GM19438 (cell line): ENCODE results near the gene DTNB.
"Not testable (repeated sequence)": the region's sequence is repeated elsewhere in the genome, so short reads cannot be mapped to it uniquely, and the experiment has no call there.

Source experiments
- ATAC-seq: cut with Tn5 transposase; IDR thresholded peaks from one replicate; pipeline ENCODE4 v1.9.1; 2021; ENCODE audit warnings: low read depth; ENCODE audit not compliant: unreplicated experiment

Gene DTNB

DNA sequence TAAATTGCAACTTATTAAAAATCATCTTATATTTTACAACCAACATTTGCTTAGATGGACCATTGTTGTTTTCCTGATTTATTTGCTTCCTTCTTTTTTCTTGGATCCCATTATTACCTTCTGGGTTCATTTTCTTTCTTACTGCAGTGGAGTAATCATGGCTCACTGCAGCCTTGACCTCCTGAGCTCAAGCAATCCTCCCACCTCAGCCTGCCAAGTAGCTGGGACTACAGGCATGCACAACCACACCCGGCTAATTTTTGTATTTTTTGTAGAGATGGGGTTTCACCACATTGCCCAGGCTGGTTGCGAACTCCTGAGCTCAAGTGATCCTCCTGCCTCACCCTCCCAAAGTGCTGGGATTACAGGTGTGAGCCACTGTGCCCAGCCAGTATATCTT lies 123.8 kb downstream of the DTNB start:
- ATAC-seq = not testable (repeated sequence)

DNA sequence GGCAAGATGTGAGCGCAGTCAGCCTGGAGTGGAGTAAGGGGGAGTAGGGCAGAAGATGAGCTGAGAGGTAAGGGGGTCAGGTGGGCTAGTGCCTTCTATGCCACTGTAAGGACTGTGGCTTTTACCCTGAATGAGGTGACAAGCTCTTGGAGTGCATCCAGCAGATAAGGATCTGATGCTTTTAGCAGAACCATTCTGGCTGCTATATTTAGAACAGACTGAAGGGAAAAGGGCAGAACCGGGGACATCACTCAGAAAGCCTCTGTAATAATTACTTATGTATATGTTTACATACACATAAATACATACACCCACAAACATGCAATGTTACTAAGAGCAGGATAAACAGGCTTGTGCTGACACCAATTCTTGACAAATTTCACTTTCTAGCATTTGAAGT lies 124.8 kb downstream of the DTNB start:
- ATAC-seq = no peak

DNA sequence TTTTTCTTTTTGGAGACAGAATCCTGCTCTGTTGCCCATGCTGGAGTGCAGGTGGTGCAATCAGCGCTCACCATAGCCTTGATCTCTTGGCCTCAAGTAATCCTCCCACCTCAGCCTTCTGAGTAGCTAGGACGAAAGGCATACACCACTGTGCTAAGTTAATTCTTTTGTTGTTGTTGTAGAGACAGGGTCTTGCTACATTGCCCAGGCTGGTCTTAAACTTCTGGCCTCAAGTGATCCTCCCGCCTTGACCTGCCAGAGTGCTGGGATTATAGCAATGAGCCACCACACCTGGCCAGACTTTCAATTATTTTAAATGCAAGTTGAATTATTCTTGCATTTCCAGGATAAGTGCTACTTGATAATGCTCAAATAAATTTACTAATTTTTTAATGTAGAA lies 126.5 kb downstream of the DTNB start:
- ATAC-seq = no peak

DNA sequence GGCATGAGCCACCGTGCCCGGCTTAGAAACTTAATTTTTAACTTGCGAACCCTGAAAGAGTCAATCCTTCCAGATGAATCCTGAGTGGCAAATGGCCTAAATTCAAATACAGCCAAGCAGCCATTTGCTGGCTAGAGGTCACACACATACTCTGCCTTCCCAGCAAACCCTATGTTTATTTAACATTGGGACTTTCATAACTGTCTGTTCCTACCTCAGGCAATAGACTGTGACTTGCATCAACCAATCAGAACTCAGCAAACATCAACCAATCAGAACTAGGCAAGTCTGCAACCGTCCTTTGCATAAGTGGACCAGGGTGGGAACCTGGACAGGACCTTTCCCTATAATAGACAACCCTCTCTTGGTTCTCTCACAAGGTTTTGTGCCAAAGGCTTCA lies 127.5 kb downstream of the DTNB start:
- no peak for ATAC-seq

DNA sequence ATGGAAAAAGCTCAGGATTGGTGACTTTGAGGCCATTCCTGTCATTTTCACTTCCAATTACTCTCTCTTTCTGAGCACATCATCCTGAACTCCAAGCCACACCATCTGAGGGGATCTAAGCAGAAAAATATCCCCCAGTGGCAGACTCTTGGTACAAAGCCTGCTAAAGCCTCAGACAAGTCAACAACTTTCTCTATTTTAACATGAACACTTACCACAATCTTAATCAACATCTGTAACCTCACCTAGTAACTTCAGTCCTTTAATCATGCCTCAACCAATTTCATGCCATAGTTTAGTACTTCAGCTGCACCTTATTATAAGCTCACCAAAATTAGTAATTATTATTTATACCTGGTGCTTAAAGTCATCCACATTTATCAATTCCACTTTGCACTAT lies 128.9 kb downstream of the DTNB start:
- ATAC-seq = no peak

DNA sequence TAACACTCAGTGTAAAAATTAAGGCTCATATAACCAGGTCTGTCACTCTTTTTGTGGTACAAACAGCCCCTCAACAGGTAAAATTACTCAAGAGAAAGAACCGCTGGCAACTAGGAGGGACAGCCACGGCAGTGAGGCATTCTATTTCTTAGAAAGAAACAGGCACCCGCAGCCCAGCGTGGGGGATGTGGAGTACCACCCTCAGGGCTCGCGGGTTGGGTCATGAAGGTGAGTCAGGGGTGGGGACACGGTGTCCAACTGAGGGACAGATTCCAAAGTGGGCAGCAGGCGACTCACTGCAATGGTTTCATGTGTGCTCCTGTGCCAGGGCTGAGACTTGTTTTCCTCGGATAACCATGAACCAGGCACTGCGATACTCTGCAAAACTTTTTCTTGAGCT lies 129.4 kb downstream of the DTNB start:
- no peak for ATAC-seq

DNA sequence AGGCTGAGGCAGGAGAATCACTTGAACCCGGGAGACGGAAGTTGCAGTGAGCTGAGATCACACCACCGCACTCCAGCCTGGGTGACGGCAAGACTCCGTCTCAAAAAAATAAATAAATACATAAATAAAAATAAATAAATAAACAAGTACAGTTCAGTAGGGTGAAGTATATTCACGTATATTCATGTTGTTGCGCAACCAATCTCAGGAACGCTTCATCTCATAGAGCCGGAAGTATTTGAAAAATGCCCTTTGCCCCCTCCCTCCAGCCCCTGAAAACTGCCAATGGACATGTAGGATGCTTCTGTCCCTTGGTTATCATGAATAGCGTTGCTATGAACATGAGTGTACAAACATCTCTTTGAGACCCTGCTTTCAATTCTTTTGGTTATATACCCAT lies 132.0 kb downstream of the DTNB start:
- ATAC-seq = no peak

DNA sequence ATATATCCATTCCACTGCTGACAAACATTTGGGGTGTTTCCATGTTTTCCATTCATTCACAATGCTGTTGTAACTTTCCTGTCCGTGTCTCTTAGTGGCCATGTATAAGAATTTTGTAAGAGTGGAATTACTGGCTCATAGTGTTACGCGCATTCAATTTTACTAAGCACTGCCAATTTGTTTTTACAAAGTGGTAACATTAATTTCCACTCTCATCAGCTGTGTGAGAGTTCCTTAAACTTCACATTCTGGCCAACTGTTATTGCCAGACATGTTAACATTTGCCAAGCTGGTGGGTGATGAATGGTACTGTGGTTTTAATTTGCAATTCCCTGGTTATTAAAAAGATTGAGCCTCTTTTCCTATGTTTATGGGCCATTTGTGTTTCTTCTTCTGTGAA lies 134.2 kb downstream of the DTNB start:
- ATAC-seq = no peak

DNA sequence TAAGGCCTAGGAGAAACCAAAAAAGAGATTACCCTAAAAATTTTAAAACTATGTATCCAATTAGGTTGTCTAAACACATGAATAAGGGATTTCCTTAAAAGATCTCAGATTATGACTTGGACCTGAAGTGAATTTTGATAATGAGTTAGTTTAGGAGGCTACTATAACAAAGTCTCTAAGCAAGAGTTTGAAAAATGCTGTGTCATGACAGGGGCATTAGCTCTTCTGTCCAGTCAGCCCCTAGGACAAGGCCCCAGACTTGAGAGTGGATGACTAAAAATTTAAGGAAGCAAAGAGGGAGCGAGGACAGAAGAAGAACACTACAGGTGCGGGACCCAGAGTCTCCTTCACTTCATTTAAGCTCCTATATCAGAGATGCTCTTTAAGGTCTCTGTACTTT lies 135.9 kb downstream of the DTNB start:
- no peak for ATAC-seq

DNA sequence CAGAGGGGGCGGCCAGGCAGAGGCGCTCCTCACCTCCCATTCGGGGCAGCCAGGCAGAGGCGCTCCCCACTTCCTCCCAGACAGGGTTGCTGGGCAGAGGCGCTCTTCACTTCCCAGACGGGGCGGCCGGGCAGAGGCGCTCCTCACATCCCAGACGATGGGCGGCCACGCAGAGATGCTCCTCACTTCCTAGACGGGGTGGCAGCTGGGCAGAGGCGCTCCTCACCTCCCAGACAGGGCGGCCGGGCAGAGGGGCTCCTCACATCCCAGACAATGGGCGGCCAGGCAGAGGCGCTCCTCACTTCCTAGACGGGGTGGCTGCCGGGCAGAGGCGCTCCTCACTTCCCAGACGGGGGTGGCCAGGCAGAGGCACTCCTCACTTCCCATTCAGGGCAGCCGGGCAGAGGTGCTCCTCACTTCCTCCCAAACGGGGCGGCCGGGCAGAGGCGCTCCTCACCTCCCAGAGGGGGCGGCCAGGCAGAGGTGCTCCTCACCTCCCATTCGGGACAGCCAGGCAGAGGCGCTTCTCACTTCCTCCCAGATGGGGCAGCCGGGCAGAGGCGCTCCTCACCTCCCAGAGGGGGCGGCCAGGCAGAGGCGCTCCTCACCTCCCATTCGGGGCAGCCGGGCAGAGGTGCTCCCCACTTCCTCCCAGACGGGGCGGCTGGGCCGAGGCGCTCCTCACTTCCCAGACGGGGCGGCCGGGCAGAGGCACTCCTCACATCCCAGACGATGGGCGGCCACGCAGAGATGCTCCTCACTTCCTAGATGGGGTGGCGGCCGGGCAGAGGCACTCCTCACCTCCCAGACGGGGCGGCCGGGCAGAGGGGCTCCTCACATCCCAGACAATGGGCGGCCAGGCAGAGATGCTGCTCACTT lies 137.7 kb downstream of the DTNB start:
- ATAC-seq = not testable (repeated sequence)

DNA sequence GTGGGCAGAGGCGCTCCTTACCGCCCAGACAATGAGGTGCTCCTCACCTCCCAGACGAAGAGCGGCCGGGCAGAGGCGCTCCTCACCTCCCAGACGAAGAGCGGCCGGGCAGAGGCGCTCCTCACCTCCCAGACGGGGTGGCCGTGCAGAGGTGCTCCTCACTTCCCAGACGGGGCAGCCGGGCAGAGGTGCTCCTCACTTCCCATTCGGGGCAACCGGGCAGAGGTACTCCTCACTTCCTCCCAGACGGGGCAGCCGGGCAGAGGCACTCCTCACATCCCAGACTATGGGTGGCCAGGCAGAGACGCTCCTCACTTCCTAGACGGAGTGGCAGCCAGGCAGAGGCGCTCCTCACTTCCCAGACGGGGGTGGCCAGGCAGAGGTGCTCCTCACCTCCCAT lies 138.4 kb downstream of the DTNB start:
- ATAC-seq = not testable (repeated sequence)

DNA sequence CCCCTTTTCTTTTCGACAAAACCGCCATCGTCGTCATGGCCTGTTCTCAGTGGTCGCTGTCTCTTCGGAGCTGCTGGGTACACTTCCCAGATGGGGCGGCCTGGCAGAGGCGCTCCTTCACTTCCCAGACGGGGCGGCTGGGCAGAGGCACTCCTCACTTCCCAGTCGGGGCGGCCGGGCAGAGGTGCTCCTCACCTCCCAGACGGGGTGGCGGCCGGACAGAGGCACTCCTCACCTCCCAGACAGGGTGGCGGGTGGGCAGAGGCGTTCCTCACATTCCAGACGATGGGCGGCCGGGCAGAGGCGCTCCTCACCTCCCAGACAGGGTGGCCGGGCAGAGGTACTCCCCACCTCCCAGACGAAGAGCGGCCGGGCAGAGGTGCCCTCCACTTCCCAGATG lies 138.9 kb downstream of the DTNB start:
- no peak for ATAC-seq

DNA sequence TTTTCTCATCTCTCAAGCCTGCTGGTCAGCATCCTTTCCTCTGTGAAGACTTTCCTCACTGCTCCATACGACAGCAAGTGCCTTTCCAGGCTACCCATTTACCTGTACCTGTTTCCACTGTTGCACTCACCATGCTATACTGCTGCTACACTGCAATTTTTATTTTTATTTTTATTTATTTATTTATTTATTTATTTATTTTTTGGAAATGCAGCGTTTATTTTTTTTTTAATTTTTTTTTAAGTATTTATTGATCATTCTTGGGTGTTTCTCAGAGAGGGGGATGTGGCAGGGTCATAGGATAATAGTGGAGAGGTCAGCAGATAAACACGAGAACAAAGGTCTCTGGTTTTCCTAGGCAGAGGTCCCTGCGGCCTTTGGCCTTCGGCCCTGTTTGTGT lies 139.6 kb downstream of the DTNB start:
- not testable (repeated sequence) for ATAC-seq

DNA sequence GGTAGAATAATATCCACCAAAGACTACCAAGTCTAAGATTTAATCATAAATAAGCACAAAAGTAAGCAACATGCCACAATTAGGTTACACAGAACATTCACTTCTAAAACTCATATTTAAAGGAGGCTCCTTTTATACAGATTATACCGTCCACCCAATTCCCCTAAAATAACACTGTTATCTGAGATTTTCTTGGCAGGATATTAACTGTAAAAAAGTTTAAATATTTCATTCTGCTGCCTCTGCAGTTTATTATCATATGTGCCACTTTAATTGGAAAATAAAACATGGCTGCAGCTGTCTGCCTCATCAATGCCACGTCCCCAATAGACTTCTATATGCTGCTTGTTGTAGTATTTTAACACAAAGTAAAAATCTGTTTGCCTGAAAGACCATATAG lies 140.9 kb downstream of the DTNB start:
- ATAC-seq = no peak

DNA sequence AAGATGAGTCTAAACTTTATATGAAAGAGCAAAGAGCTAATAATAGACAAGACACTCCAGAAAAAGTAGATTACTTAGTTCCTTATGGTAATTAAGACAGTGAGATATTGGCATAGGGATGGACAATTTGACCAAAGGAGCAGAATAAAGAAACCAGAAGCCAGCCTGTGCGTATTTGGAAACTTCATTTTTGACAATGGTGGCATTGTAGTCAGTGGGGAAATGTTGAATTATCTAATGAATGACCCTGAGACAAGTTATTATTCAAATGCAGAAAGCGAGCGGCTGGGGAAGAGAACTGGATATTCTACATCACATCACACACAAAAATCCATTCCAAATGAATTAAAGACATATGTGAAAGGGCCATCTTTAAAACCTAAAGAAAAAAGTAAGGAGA lies 144.3 kb downstream of the DTNB start:
- ATAC-seq = no peak

DNA sequence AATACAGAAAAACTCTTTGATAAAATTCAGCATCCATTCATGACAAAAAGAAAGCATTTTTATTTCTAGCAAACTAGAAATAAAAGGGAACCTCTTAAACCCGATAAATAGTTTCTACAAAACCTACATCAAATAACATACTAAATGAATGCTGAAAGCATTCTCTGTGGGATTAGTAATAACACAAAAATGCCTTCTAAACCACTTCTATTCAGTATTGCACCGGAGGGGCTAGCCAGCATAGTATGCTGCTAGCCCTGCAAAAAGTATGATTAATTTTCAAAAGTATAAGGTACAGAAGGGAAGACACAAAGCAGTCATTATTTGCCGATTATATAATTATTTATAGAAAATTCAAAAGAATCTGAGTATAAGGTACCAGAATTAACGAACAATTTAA lies 145.2 kb downstream of the DTNB start:
- no peak for ATAC-seq

DNA sequence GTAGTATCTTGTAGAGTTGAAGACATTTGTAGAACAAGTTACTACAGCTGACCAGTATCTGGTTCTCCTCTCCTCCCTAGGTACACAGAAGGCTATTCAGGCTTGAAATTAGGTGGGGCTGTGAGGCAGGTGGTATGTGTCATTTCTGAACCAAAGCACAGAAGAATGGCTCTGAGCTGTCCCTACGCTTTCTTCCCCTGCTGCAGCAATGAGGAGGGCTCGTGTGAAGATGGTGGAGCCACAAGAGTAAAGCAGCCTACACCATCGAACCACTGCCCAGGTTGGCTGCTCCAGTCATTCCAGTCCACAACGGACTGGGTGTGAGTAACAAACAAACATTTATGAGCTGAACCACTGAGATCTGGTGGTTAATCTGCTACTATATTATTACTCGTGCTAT lies 148.9 kb downstream of the DTNB start:
- no peak for ATAC-seq

DNA sequence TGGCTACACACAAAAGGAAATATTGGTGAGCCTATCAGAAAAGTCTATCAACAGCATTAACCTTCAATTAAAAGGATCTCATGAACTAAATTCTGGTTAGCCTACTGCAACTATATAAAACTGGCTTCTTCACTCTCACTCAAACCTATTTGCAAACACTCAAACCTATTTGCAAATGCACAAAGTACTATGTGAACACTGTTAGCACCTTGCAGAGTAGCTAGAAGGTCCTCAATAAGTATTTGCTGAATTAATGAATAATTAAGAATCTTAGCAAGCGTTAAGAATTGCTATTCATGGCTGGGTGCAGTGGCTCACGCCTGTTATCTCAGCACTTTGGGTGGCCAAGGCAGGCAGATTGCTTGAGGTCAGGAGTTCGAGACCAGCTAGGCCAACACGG lies 150.3 kb downstream of the DTNB start:
- no peak for ATAC-seq

DNA sequence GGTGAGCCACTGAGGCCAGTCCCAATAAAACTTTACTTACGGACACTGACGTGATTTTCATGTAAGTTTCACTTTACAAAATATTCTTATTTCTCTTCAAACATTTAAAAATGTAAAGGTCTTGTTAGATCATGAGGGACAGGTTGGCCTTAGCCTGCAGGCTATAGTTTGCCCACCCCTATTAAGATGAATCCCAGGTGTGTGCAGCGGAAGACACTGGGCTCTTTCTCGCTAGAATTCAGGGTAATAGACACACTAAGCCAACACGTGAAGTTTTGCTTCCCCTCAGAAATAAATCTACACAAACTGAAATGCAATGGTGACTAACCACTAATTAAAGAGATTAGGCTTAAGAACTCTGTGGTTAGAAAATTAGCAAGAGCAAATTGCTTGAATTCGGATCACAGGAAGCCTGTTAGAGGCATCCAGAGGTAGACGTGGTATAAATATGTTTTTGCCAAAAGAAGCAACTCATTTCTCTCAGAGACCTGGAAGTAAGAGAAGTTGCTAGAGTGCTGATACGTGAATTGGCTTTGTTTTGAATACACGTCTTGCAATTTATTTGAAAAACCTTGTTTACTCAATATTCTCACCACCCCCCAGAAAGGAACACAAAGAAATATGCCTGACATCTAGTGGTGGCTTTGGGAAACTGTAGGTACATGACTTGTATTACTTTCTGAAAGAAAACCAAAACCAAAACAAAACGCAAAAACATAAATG lies 151.6 kb downstream of the DTNB start:
- peak; percentile 77 for ATAC-seq

DNA sequence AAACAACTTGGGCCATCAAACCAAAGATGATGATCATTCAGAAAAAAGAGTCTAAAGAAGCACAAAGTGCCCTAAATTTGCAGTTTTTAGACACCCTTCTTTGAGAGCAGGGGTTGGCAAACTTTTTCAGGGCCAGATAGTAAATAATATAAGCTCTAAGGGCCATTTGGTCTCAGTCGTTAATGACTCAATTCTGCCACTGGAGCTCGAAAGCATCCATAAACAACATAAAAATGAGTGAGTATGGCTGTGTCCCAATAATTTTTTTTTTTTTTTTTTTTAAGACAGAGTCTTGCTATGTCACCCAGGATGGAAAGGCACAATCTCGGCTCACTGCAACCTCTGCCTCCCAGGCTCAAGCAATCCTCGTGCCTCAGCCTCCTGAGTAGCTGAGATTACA lies 152.3 kb downstream of the DTNB start:
- no peak for ATAC-seq

DNA sequence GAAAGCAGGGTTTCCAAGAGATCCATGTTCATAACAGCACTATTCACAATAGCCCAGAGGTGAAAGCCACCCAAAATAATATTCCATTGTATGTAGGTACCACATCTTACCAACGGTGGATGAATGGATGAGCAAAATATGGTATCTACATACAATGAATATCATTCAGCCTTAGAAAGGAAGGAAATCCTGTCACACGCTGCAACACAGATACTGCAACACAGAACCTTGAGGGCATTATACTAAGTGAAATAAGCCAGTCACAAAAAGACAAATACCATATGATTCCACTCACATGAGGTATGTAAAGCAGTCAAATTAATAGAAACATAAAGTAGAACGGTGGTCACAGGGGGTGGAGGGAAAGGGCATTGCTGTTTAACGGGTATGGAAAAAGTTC lies 155.7 kb downstream of the DTNB start:
- no peak for ATAC-seq

DNA sequence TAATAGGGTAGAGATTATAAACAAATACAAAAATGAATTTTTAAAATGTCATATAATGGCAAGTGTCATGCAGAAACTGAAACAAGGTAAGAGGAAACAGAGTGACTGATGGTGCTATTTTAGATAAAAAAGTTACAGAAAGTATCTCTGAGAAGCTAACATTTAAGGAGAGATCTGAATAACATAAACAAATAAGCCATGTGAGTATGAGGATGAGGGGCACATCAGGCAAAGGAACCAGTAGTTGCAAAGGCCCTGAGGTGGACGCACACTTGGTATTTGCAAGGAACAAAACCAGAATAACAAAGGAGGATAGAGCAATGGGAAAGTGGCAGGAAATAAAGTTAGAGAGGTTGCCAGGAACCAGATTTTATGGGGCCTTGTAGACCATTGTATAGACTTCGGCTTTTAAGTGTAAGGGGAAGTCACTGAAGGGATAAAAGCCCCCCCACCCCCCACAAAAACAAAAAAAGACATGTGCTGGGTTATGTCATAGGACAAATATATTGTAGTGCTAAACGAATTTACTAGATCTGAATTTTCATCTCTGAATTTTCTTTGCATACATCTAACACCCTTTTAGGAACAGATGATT lies 159.2 kb downstream of the DTNB start:
- ATAC-seq = no peak
